GM18870 (cell line): Measurements from ENCODE around the gene TLL1.

ENCODE experiments used
- ATAC-seq: cut with Tn5 transposase; IDR thresholded peaks from one replicate; pipeline ENCODE4 v1.9.1; 2021; ENCODE audit warnings: moderate library complexity; ENCODE audit not compliant: unreplicated experiment

Gene TLL1

GRCh38 chr4:165970703-165971420, 97.8 kb downstream of the TLL1 start:
- ATAC-seq = no peak

GRCh38 chr4:165971446-165971845, 98.4 kb downstream of the TLL1 start:
- ATAC-seq = no peak

GRCh38 chr4:165971933-165972332, 98.9 kb downstream of the TLL1 start:
- ATAC-seq = no peak

GRCh38 chr4:165972747-165973146, 99.7 kb downstream of the TLL1 start:
- no peak for ATAC-seq

DNA sequence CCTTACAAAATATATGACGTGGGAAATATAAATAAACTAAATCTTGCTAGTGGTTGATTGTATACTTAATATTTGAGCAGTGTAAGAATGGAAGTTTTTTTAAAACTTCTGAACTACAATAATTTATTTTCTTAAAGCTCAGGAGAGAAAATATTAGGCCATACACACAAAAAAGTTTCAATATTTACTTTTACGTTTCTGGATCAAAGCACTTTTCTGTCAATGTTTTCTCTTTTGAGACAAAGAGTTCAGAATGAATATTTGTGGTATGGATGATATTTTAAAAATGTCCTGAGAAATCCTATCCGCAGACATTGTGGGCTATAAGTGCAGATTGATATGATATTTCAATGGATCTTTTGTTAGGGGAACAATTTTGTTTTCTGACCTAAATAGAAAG, 109.9 kb downstream of the TLL1 start:
- no peak for ATAC-seq

- no peak for ATAC-seq
Measured at GRCh38 chr4:165986956-165987698, 114.1 kb downstream of the TLL1 start.

DNA sequence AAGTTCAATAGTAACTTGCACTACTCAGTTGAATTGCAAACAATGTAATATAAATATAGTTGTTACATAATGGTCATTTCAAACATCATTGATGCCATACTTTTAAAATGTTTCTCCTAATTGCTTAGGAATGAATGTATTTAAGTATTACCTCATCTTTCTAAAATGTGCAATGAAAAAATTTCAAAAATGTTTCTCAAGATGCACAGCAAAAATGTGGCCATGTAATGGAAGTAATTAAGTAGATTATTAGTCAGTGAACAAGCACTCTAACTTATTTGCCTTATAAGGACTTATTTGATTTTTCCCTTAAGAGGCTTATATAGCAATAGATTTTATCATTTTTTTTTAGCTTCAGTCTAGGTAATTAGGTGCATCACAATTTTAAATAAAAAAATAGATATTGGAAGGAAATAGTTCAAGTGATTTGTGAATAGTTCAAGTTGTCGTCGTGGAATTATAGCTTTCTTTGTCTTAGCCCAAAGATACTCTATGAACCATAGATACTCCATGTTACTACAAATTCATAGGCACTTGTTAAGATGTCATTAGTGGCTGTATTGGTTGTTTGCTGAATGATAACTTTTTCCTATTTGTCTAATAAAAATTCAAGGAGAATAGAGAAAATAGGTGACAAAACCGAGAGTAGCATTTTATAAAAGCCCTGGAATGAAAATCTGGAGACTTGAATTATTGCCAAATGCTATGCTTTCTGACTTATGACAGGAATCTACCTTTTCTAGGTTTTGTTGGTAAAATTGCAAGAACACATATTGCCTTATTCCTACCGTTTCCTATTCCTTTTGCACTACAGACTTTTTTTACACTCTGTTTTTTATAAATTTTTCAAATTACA, 118.5 kb downstream of the TLL1 start:
- no peak for ATAC-seq

- ATAC-seq = no peak
Measured at GRCh38 chr4:165992283-165992682, 119.2 kb downstream of the TLL1 start.

DNA sequence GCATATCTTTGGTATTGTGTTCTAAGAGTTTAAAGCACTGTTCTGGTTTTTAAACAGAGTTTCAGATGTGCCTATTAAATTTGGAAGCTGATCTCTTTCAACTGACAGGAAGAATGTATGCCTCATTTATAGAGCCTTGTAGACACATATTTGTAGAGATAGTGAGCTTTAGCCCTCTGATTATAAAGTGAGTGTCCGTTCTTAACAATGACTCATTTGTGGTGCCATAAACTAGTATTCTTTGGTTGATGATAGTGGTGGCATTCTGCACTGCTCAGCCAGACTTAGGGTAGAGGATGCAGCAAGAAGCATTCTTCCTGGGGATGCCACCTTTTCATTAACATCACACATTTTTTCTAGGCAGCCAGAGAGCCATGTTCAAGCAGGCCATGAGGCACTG, 121.7 kb downstream of the TLL1 start:
- ATAC-seq = no peak

GRCh38 chr4:166003811-166004210, 130.8 kb downstream of the TLL1 start:
- ATAC-seq = no peak

DNA sequence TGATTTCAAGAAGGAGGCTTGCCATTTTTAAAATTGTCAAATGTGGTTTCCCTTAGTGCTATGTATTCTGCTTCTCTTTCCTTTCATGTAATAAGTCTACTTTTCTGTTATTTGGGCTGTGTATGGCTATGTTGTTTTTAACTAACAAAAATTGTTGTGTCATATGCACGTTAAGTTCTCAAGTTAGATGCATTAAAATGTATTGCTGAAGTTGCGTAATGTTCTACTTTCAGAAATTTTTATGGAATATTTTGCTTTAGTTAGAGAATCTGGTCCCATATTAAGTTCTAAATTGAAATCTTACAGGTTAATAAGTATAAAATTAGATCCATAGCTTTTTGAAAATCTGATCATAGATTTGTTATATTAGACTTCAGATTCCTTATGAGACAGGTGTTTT, 133.2 kb downstream of the TLL1 start:
- ATAC-seq = no peak

- ATAC-seq = no peak
Measured at GRCh38 chr4:166008510-166008909, 135.5 kb downstream of the TLL1 start.

DNA sequence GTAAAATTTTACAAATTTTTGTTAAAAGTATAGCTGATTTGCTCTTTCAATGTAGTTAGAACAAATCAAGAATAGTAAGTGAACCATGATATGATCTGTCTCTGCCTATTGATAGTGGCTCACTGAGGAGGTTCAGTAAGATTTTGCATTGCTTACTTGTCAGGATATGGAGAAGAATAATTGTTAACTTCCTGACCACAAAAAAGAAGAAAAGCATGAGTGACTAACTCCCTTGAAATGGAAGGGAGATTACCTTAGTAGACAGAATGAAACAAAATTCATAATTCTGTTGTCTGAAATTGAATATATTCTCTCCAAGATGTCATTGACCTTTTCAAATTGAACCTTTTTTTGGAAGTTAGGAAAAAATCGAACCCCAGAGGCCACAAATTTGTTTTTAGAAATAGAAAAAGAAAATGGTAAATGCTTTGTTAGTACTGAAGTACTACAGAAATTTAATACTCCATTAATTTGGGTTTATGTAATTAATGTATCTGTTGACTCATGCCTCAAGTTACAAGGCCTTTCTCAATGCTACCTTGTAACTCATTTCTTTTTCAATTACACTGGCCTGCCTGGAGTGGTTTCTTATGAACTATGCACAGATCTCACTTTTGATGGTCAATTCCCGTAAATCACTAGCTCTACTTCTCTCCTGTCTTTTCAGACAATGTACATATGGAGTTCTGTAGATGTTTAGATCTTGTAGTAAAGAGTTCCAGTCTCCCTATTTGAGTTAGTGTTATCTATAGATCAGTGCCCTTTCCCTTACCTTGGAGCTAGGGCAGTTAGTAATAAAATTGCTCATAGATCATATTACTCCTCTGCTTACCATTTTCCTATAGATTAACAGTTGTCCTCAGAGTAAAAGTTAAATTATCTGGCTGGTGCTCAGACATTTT, 139.3 kb downstream of the TLL1 start:
- ATAC-seq = no peak

- ATAC-seq = no peak
Measured at GRCh38 chr4:166014411-166014810, 141.4 kb downstream of the TLL1 start.

DNA sequence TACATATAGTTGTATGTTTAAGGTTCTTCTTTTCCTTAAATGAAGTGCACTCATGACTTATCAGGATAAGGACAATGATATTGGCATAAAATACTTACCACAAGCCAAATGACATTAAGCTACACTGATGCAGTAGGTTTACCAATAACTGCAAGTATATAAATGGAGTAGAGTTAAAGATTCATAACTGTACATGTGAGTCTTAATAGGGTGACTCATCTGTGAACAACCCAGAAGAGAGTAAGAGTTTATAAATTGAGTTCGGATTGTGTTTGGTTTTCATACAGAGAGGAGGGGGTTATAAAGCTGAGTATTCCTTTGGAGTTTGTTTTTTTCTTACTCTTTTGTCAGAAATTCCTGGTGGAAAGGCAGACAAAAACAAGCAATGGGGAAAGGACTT, 144.8 kb downstream of the TLL1 start:
- no peak for ATAC-seq

DNA sequence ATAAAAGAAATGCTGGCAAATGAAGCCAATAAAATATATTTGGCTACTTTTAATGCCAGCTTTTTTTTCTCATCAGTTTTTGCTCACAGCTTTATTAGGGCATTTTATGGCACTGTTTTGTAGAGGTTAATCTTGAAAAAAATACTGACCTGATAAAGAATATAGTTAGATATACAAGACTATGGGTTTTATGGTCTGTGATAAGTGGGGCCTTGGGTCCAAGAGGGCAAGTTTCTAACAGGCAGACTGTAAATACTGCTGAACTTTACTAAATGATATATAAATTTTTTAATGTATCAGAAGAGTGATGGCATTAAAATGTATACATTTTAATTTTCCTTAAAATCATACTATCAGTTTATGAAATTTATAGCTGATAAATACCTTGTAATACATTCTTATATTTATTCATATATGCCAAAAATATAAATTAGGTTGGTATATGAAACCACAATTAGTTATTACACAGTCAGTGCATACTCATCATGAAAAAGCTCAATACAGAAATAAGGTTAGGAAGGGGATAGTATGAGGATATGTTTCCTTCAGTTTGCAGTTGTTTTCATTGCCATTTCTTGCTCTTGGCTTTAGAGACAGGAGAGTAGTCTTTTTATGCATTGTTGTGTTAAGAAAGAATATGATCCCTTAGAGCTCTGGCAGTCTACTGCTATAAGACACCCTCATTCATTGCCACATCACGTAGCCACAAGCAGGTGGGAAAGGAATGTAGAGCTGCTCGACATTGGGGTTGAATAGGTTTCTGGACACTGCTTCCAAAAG, 146.6 kb downstream of the TLL1 start:
- ATAC-seq = no peak

- no peak for ATAC-seq
Measured at GRCh38 chr4:166021617-166022016, 148.6 kb downstream of the TLL1 start.

DNA sequence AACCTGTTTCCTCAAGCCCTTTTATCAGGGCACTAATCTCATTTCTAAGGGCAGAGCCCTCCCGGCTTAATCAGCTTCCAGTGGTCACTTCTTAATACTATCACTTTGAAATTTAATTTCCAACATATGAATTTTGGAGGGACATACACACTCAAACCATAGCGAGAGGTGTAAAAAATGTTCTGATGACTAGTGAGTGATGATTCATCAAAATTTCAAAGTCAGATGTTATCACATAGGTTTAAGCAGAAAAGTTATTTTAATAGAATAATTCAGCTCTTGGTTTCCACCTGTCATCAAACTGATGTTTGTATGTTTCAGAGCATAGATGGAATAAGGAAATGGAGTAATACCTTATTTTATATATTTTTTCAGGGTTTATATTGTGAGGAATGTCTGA, 161.9 kb downstream of the TLL1 start:
- no peak for ATAC-seq

- no peak for ATAC-seq
Measured at GRCh38 chr4:166039822-166040221, 166.8 kb downstream of the TLL1 start.

- ATAC-seq = no peak
Measured at GRCh38 chr4:166042510-166043055, 169.5 kb downstream of the TLL1 start.
